ENCODE measurements around the gene CENPL. TPM values are rescaled to one million over a fixed set of nuclear protein-coding genes. Genes with fewer than 3 reads are reported as not detected.

CENPL gene
- total and polyA plus RNA-seq, 2 of the 8 experiments (the other 6 are each of a cell fraction or from before 2014, with no cell fraction given): 6.6 to 16.0 TPM

DNA sequence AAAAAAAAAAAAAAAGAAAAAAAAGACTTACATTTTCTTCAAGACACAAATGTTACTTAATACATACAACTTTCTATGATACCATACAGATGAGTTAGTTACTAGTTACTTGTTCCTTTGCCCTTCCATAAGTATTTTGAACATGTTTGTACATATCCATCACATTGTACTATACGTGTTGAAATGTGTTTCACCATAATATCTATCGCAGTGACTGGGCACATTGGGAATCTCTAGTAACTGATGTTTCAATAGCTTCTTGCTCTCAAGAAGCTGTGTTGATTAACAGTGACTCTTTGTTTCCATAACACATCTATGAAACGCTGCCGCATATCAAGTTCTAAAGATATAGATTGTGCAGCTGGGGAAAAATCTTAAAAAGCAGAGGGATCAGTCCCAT is 67.0 kb downstream of the CENPL start:
- Histone ChIP-seq H3K18ac (ENCODE audit: extremely low read depth, low read length) (no peak overlapping the region), H3K27ac (ENCODE audit: low read depth, low read length) (no peak overlapping the region), H3K4me1 (replicated peaks in 1 of 4; ENCODE audit: control insufficient read depth in 3 of 4, insufficient read depth in 4 of 4, low read length in 3 of 4) (no peaks in the 10 kb centered on the region), H2BK20ac (ENCODE audit: low read length) (no peak overlapping the region), H2AFZ (ENCODE audit: low read length) (no peak overlapping the region), H4K8ac (ENCODE audit: extremely low read depth, insufficient read depth, low read length) (no peak overlapping the region), H4K91ac (replicated peaks; ENCODE audit: insufficient read length, low read length) (no peak overlapping the region), H2BK12ac (ENCODE audit: low read depth, low read length) (no peak overlapping the region), H3K27me3 (replicated peaks in 1 of 4; ENCODE audit: control insufficient read depth in 3 of 4, extremely low read depth in 1 of 4, insufficient read depth in 3 of 4, low read length in 3 of 4) (no peaks in the 10 kb centered on the region), H2BK120ac (replicated peaks; ENCODE audit: low read depth, low read length) (no peak overlapping the region), H3K4me3 (ENCODE audit: extremely low read depth in 1 of 4, insufficient read depth in 2 of 4, low read depth in 3 of 4, low read length in 4 of 4) (no peak overlapping the region), H3K14ac (ENCODE audit: insufficient read length) (no peak overlapping the region), H3K9ac (replicated peaks in 1 of 4; ENCODE audit: extremely low read depth in 1 of 4, low read depth in 3 of 4, low read length in 3 of 4) (no peak overlapping the region), H3K79me1 (ENCODE audit: low read depth, low read length) (no peaks in the 10 kb centered on the region), H2AK5ac (ENCODE audit: low read depth, low read length) (no peak overlapping the region), H4K20me1 (replicated peaks in 1 of 2; ENCODE audit: control insufficient read depth in 1 of 2, insufficient read depth in 2 of 2, low read length in 2 of 2) (no peaks in the 10 kb centered on the region), H3K23ac (ENCODE audit: insufficient read length) (no peak overlapping the region), H3K79me2 (ENCODE audit: control insufficient read depth in 1 of 2, insufficient read depth in 2 of 2, low read length in 2 of 2) (no peaks in the 10 kb centered on the region), H3K4ac (replicated peaks; ENCODE audit: insufficient read length, low read depth, low read length) (no peak overlapping the region), H4K5ac (ENCODE audit: insufficient read length, low read depth, low read length) (no peak overlapping the region), H3K9me3 (ENCODE audit: insufficient read depth in 2 of 2, low read depth in 1 of 2, low read length in 1 of 2) (0 out of 4 replicates have a peak, but pooled peaks cover 3 to 4% of the 10 kb centered on the region in 2 experiments), H3K56ac (replicated peaks; ENCODE audit: insufficient read length, low read depth, low read length) (no peak overlapping the region), H2BK5ac (ENCODE audit: low read depth, low read length) (no peak overlapping the region), H3K36me3 (ENCODE audit: control insufficient read depth in 2 of 4, insufficient read depth in 4 of 4, low read length in 3 of 4) (peaks cover 0 to 32% (median 8%) of the 10 kb centered on the region in 4 experiments; a peak in 6 of 8 replicates), H2BK15ac (ENCODE audit: low read length) (no peak overlapping the region), H3K23me2 (ENCODE audit: low read depth, low read length) (no peaks in the 10 kb centered on the region), H3K4me2 (ENCODE audit: insufficient read depth in 1 of 2, low read depth in 2 of 2, low read length in 2 of 2) (no peak overlapping the region)
- DNase-seq (ENCODE audit: low read depth in 1 of 2, low spot score in 2 of 2): no peak
- ChIA-PET POLR2A (ENCODE audit: partially characterized antibody) (interaction anchor here (0.9 to 1.1 kb wide), 2 partner anchors 110 to 328 kb away, joined by 3 read pairs; no protein-coding TSS in a partner anchor), CTCF (ENCODE audit: partially characterized antibody) (no interaction called here)
- 94% methylated on average over 4 of the region's 4 CpGs; no CpG with 5 or more reads in 1 of the 2 experiments for WGBS, 2 experiments (ENCODE audit: extremely low coverage in 1 of 2, insufficient coverage in 1 of 2, insufficient read length in 1 of 2, insufficient replicate concordance in 2 of 2, low coverage in 1 of 2, low lambda C conversion rate in 2 of 2, missing lambda C conversion rate in 1 of 2)
- FAIRE-seq: no peak
- no peak for TF ChIP-seq SIX5 (IDR thresholded peaks at IDR 0.05; ENCODE audit: low read depth, low read length)
- TF ChIP-seq SP2 (IDR thresholded peaks at IDR 0.05; ENCODE audit: low read length): no peak
- no peak for TF ChIP-seq YY1 (IDR thresholded peaks at IDR 0.05; ENCODE audit: low read depth, low read length)
- TF ChIP-seq, protein P1, sequence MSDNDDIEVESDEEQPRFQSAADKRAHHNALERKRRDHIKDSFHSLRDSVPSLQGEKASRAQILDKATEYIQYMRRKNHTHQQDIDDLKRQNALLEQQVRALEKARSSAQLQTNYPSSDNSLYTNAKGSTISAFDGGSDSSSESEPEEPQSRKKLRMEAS (IDR thresholded peaks at IDR 0.05): no peak
- no peak for TF ChIP-seq CBX5 (IDR thresholded peaks at IDR 0.05; ENCODE audit: low read depth, low read length)
- no peak for TF ChIP-seq TEAD4 (IDR thresholded peaks at IDR 0.05; ENCODE audit: low read depth, low read length)
- TF ChIP-seq RFX5 (IDR thresholded peaks at IDR 0.05; ENCODE audit: borderline replicate concordance, low read depth, low read length): no peak
- no peak for TF ChIP-seq BACH1 (IDR thresholded peaks at IDR 0.05; ENCODE audit: low read length)
- TF ChIP-seq SIN3A (conservative IDR thresholded peaks at IDR 0.05 in 1 of 2, IDR thresholded peaks at IDR 0.05 in 1 of 2; ENCODE audit: low read depth in 1 of 2, low read length in 2 of 2): no peak
- no peak for TF ChIP-seq ZNF274 (IDR thresholded peaks at IDR 0.05; ENCODE audit: borderline replicate concordance, extremely low read depth, low read length)
- no peak for TF ChIP-seq NRF1 (IDR thresholded peaks at IDR 0.05; ENCODE audit: low read depth, low read length)
- TF ChIP-seq CHD2 (IDR thresholded peaks at IDR 0.05; ENCODE audit: low read length): no peak
- TF ChIP-seq, protein P2, sequence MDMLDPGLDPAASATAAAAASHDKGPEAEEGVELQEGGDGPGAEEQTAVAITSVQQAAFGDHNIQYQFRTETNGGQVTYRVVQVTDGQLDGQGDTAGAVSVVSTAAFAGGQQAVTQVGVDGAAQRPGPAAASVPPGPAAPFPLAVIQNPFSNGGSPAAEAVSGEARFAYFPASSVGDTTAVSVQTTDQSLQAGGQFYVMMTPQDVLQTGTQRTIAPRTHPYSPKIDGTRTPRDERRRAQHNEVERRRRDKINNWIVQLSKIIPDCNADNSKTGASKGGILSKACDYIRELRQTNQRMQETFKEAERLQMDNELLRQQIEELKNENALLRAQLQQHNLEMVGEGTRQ (IDR thresholded peaks at IDR 0.05; ENCODE audit: low read length): no peak
- no peak for TF ChIP-seq KDM4A (IDR thresholded peaks at IDR 0.05; ENCODE audit: low read depth, low read length, severe bottlenecking)
